ENCODE results near the gene GOLGB1.

GOLGB1 gene

DNA sequence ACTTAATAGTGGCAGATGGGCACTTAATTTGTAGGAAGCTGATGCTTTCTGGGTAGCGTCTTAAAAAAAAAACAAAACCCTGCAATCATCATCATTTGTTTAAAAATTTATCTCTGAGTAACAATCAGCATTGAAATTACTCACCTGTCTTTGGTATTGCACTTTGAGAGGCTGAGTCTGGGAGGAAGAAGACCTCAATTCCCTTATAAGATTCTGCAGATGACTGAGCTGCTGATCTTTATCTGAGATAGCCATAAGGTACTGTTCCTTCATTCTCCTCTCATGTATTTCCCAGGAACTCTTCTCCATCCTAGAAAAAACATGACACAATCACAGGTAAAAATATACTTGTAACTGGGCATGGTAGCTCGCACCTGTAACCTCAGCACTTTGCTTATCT is 72.4 kb downstream of the GOLGB1 start:
- DNase-seq (ENCODE audit: low spot score) = no peak

DNA sequence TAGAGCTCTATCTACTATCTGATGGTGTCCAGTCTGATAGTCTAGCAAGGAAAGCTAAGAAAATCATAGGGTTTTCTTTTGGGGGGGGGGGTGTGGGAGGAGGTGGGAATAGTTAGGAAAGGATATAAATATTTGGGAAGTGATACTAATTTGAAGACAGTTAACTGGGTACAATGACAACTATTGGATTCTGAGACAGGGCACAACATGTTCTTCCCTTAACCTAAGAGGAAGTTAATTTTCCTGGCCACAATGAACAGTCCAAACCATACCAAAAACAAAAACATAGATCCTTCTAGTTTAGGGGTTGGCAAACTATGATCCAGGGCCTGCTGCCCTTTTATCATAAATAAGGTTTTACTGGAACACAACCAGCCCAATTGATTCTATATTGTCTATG is 78.9 kb downstream of the GOLGB1 start:
- DNase-seq (ENCODE audit: low spot score) = no peak

DNA sequence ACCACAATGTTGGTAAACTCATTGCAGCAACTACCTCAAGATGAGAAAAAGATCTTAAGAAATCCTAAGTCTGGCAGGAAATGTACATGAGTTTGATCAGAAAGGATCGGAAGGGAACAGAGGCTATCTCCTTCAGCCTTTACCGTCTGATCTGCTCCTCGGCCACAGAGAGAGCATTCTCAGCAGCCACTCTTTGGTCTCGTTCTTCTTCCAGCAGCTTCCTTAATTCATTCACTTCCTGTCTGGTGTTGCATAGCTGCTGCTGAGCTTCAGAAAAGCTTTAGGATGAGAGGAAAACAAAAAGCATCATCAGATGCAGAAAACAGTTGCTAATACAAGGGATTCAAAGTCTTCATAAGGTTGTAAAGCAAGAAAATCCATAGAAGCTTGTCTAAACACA is 82.2 kb downstream of the GOLGB1 start:
- DNase-seq (ENCODE audit: low spot score) = no peak

DNA sequence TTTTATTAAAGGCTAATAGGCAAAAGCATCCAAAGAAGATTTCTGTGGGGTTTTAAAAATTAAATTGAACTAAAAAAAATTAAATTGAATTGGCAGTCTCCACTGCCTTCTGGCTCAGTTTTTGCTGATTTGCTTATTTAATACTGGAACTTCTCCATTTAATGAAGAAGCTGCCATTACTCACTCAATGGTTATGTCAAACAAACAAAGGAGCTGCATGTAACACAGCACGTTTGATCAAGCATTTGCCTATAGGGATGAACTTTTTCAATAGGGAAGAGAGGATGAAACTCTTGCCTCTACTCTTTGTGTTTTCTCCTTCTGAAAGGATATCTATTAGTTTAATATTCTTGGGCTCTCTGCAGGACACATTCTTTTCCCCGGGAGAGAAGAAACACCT is 84.1 kb downstream of the GOLGB1 start:
- DNase-seq (ENCODE audit: low spot score) = no peak

DNA sequence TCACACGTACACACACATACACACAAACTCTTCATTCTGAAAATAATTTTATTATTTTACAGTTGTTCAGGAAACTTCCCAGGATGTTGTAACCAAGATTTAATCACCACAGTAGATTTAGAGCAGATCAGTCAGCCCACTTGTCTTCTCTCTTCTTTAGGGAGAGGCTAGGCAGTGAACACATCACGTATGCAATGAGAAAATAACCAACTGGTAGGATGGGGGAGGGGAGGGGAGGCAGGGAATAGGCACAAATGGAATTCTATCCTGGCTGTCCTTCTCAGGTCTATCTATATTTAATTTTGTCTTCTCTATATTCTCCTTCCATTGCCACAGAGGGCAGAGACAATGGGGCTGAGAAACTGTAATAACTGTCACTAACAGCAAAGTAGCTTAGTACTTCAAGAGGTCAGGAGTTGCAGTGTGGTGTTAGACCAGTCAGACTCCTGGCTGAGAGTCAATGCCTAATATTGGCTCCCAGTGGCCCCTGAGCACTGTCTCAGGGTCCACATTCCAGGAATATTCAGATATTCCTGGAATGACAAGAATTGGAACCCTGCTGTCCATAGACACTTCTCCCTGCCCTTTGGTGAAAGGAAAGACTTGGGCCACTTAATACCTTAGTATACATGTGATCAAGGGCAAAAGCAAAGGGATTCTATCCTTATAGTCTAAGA is 86.2 kb downstream of the GOLGB1 start:
- no peak for DNase-seq (ENCODE audit: low spot score)

DNA sequence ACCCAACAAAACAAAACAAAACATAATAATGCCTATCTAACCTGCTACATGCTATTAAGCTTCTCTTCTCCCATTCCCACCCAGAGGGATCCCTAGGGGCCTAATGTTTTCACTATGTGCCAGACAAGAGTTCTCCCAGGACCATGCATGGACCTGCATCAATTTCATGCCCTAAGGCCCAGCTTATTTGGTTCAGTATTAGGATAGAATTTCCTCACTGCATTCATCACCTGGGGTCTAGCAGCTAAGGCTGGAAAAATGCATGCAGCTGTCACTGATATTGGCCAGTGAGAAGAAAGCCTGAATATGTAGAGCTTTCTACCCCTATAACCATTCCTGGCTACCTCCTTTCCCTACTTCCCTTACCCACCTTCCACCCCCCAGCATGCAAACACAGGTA is 86.8 kb downstream of the GOLGB1 start:
- DNase-seq (ENCODE audit: low spot score) = no peak

DNA sequence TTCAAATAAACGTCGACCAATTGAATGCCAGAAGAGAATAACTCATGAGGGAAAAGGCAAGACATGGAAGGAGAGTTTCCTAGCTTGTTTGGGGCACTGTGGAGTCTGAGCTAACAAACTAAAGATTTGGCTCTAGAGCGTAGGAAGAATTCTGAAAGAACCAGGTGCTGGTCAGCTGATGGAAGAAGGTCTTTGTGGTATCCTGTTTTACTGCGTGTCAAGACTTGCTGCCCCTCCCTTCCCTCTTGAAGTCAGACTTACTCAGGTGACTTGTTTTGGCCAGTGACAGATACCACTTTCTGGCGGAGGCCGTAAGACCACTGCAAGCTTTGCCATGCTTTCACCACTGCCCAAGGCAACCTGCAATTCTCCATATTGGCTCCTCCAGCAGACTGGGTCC is 88.2 kb downstream of the GOLGB1 start:
- no peak for DNase-seq (ENCODE audit: low spot score)

DNA sequence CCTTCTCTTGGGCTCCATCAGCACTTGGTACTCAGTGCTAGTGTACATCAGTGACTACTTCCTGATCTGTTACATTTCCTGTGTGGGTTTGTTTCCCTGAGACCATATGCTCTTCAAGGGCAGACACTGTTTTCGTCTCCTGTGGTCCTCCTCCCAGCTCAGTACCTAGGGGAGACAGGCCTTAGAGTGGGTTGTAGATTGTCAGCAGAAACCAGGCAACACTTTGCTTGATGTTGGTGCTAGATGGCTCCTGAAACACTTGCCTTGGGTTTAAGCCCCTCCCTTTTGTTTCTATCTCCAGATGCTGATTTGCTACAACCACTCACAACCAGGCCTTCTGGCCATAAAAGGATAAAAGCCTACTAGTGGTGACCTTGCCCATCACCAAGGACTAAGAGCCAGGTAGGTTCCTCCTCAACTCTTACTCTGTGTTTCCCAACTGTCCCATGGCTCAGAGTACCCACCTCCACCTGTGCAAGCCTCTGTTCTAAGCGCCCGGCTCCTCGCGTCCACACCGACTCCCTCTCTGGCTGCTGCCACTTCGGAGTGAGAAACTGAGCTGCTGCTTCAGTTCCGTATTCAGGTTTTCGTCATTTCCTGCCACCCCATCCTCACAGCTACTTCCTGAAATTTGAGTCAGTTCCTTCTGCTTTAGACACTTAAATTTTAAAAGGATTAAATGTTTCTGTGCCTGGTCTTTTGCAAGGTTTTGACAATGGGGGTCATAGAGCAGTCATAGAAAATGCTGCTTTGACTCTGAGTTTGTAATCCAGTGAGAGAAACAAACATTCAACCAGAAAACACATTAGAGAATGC is 89.0 kb downstream of the GOLGB1 start, which contains the start of gene HCLS1:
HCLS1 (minus strand) TSS at position 548 of the 816 bp plus-strand sequence. CDS start 2,556 bp downstream, outside the sequence.
- DNase-seq (ENCODE audit: low spot score) = no peak

DNA sequence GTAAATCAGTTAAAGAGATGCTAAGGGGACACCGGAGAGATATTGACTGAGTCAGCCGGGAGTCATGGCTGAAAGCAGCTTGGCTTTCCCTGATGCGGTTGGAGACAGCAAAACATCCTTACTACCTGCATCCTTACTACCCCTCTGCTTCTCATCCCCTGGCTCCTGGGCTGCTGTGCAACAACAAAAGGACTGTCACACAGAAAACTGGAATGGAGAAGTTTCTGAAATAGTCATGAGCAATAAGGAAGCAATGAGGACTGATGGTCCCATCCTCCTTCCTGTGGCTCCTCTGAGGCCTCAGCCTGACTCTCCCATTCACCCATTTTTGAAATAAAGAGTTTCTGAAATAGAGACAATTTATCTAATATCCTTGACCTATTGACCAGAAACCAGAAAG is 90.0 kb downstream of the GOLGB1 start:
- no peak for DNase-seq (ENCODE audit: low spot score)

DNA sequence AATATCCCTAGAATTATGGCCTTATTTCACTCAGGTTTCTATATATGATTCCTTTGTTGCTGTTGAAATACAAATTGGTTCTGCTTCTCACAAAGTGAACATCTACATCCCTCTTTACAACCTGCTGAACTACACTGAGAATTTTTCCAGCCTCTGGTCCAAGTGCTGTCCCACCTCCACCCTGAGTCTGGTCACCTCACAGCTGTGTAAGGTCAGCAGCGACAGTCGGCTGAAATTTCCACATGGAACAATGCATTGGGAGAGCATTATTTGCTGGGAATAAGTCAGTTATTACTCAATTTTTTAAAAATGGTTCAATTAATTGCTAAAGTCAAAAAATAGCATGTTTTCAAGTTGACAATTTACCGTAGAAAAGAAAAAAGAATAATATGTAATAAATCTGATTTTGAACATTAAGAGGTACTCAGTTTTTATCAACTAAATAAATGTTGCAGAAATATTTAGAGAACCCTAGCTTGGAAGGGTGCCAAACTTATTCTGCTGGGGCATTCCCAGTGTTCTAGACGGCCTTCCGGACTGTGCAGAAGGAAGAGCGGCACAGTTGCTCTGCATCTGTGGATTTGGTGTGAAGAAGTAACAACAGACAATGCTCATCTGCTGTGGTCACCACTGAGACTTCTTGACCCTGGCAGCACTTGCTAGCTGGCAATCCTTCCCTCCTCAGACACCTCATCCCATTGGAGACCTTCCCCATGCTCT is 90.7 kb downstream of the GOLGB1 start:
- DNase-seq (ENCODE audit: low spot score) = no peak

DNA sequence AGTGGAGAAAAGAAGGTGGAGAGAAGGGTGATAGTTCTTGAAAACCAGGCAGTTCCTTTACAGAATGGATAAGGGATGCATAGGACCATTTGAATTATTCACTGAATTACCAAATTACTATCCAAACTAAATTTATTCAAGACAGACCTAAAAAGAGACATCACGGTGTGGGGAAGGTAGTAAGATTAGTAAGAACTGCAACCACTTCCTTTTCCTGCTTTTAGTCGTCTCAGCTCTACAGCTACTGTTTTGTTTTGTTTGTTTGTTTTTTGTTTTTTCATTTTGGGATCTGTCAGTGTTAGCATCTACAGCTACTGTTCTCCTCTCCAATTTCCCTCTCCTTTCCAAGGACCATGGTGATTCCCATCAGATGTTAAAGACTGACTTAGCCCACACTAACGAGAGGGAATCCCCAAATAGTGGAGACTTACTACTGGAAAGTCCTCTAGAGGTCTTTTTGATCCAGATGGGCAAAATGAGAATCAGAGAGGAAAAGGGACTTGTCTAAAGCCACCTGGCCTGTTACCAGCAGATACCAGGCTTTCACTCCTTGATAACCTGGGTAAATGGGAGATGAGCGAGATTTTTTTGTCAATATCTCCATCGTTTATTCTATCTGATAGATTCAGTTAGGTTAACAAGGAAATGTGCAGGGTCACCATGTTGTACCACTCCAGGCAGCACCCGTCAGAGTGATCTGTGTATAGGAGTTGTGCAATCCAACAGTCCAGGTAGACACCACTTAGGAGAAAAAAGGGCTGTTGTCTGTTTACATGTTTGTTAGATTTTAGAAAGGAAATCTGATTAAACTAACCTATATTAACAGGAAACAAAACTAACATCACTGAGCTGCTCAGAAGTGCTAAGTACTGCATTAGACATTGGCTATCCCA is 94.8 kb downstream of the GOLGB1 start:
- DNase-seq (ENCODE audit: low spot score) = no peak

DNA sequence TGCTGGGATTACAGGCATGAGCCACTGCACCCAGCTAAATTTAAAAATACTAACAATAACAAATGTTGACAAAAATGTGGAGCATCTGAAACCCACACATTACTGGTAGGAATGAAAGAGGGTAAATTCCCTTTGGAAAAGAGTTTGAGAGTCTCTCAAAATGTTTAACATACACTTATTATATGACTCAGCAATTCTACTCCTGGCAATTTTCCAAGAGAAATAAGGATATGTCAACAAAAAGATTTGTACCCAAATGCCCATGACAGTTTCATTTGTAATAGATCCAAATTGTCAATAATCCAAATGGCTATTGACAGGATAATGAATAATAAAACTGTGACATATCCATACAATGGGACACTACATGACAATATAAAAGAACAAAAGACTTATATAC is 97.9 kb downstream of the GOLGB1 start:
- DNase-seq (ENCODE audit: low spot score) = no peak

DNA sequence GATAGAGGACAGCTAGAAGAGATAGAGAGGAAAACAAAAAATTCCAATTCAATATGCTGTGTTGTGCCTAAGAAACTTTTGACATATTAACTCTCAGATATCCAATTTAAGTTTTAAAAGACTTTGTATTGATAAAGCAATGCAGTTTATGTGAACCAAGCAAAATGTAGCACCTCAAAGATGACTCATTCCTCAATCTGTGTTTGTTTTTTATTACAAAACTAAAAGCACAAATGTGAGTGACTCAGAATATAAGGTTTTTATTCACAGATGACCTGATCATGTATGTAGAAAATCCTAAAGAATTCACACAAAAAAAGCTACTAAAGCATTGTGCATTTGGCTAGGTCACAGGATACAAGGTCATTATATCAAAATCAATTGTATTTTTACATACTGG is 99.9 kb downstream of the GOLGB1 start:
- no peak for DNase-seq (ENCODE audit: low spot score)

DNA sequence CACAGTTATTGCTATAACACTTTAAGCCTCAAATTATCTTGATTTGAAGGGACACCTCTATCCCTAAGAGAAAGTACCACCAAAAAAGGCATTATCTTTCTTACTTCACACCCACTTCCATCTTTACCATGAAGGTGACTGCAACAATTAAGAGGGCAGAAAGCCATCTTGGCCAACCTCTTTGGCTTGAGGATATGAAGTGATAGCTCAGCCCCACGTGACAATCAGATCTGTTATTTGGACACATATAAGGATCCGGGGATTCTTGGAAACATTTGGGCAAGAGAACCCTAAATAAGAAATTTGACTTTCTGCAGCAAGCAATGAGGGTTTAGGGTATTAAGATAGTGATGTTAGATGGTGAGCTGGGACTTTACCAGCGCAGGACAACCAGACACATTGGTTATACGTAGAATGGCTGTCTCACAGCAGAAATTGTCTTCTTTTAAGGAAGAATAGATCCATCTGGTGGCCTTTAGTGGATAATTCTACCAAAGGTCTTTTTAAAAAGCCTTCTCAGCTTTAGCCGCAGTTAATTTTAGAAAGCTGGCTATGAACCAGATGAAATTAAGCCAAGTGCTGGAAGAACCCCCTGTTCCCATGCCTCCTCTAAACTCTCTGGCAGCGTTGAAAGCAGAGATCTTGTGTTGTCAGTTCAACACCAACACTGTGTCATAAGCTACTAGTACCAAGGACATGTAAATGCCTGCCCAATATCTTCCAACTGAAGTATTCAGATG is 101.2 kb downstream of the GOLGB1 start:
- no peak for DNase-seq (ENCODE audit: low spot score)

DNA sequence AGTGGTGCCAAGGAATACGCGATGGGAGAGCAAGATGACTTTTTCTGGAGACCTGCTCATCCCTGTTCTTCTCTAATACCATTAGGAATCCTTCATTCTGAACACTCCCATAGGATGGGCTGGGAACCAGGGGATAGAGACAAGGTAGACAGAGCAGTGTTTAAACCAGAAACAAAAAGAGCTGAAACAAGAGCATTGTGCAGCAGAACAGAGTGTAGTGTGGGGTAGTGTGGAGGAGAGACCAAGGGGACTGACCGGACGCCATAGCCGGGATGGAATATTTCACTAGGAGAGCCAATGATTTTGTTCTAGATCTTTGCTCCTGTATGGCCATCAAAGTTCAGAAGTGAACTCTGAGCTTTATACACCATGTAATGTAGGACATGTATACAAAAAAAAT is 104.5 kb downstream of the GOLGB1 start:
- no peak for DNase-seq (ENCODE audit: low spot score)

DNA sequence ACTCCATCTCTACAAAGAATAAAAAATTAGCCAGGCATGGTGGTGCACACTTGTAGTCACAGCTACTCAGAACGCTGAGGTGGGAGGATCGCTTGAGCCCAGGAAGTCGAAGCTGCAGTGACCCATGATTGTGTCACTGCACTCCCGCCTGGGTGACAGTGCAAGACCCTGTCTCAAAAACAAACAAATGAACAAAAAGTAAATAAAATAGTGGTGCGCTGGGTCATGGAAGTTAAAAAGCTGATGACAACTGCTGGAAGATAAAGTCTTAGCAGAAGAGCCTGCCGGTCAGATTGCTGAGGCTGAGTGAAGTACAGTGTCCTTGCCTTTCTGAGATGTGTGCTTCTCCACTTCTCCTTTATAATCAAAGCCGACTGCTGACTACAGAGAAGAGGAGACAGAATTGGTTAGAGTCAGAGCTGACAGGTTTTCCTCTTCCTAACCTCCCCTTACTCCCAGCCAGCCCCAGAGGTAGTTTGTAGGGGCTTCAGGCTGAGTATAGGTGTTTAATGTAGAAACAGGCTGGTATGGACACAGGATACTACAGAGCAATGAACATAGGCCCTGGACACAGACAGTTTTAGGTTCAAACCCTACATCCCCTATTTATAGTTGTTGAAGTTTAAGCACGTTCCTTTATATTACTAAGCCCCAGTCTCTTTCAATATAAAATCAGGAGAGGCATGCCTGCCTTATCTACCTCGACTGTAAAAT is 106.8 kb downstream of the GOLGB1 start:
- DNase-seq (ENCODE audit: low spot score) = no peak

DNA sequence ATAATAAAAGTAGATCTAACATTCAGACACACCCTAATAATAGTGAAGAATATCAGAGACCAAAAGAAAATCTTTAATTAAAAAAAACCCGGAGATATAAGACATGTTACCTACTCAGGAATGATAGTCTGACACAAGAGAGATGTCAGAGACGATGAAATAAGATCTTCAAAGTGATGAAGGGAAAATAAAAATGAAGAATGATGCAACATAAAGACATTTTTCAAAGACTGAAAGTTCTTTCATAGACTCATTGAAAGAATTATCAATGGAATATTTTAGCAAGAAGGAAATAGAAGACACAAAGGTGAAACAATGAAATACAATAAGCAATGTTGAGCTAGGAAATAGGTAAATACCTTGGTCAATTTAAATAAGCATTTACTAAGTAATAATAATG is 108.4 kb downstream of the GOLGB1 start:
- DNase-seq (ENCODE audit: low spot score) = no peak

DNA sequence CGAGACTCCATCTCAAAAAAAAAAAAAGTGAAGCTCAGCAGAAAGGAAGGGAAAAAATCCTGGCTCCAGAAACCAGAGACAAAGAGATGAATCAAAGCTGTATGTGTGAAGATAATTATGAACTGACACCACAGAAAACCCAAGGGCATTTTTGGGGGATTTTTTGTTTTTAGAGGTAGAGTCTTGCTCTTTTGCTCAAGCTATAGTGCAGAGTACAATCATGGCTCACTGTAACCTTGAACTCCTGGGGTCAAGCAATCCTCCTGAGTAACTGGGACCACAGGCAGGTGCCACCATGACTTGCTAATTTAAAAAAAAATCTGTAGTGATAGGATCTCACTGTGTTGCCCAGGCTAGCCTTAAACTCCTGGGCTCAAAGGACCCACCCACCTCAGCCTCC is 111.6 kb downstream of the GOLGB1 start:
- no peak for DNase-seq (ENCODE audit: low spot score)

DNA sequence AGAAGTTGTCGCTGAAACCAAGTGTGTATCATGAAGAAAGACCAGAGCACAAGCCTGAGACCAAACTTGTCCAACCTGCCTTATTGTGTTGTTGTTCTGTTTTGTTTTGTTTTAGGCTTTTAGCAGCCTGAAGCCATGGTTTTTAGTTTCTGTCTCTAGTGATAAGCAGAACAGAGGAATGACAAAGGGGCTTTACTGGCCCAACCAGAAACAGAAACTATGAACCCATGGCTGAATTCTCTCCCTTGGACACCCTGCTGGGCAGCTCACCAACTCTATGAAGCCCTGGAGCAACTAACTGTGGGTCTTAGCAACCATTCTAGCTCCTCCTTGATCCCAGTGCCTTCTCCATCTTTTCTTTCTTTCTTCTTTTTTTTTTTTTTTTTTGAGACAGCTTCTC is 119.2 kb downstream of the GOLGB1 start:
- no peak for DNase-seq (ENCODE audit: low spot score)

DNA sequence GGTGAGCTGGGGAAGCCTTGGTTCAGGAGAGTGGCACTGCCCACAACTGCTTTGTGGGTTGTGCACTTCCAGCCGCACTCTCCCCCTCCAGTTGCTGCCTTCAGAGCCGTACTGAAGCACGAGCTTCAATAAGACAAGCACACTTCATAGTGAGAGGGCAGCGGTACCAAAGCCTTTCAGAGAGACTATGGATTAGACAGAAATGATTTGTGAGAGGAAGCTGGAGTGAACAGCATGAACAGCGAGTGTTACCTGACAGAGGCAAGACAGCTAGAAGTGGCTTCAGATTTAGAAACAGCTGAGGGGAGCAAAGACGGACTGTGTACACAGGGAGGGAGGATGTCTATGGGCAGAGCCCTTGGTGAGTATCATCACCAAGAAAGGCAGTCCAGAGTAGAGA is 119.9 kb downstream of the GOLGB1 start:
- no peak for DNase-seq (ENCODE audit: low spot score)

DNA sequence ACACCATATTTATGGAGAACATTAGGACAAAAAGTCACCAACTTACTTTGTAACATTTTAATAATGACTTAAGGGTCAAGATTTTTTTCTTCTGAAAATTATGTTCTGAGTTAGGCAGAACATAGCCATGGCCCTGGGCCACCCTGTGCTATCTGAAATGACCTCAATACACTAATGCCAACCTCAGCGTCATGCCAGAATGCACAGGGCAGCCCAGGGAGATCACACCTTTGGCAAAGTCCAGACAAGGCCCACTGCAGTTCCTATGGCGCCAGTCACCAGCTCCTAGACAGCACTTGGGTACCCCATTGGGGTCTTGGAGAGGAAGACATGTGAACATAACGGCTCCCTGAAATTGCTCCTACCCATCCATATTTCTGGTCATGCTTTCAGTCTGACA is 121.9 kb downstream of the GOLGB1 start:
- no peak for DNase-seq (ENCODE audit: low spot score)

Data from SW480 (cell line).